Measurements from ENCODE around the gene PBX1.

- no peak for TF ChIP-seq POLR2A (IDR thresholded peaks at IDR 0.05; ENCODE audit: low read depth, low read length)
- TF ChIP-seq POLR2AphosphoS5 (IDR thresholded peaks at IDR 0.05; ENCODE audit: low read depth, low read length), result no peak
- no peak for TF ChIP-seq TAF1 (IDR thresholded peaks at IDR 0.05; ENCODE audit: low read depth, low read length)
- TF ChIP-seq POU2F2 (IDR thresholded peaks at IDR 0.05; ENCODE audit: low read depth, low read length), result no peak
Measured at GRCh38 chr1:164619006-164619784, 60.2 kb downstream of the PBX1 start.

Data from GM12891 (cell line).